ENCODE data around the gene JAML. TPM values are rescaled to one million over a fixed set of nuclear protein-coding genes. Genes with fewer than 3 reads are reported as not detected.

The JAML gene
- total and polyA plus RNA-seq, 2 of the 13 experiments (the other 11 are each of a cell fraction or from before 2014, with no cell fraction given), result 2.0 to 3.3 TPM

DNA sequence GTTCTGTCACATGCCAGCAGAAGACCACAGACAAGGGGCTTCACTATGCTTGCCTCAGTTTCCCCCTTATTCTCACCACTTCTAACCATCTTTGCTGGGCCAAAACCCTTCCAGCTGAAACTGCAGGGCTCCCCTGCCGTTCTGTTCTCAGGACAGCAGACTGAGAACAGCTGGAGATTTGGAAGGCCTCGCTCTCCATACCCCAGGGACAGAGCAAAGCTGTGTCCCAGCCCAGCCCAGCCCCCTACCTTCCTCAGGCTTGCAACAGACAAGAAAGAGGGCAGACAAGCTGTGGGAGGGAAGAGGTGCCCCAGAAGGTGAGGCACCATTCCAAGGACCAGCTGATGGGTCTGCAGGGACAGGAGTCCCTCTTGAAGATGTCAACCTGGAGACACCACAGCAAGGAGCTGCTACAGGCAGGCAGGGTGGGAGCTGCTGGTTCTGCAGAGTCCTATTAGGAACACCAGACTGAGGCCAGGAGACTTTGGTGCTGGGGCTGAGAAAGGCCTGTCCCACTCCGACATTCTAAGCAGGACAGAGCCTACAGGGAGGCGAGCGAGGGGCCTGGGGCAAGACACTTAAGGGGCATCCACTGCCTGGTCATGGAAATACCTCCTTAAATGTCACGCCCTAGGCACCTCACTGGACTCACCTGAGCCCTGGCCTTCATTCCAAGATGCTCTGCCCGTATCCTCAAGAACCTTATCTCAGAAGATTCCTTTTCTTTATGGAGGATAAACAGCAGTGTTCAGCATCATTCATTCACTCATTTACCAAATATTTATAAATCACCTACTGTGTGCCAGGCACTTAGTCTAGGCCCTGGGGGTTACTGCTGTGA, 55.3 kb downstream of the JAML start:
- DNase-seq (ENCODE audit: low spot score) (no peak), ATAC-seq (no peak), FAIRE-seq (no peak)
- H3K27ac ChIP-seq (ENCODE audit: extremely low read length, insufficient read depth, low read length), result no peak overlapping the region
- no peaks in the 10 kb centered on the region for H4K20me1 ChIP-seq (ENCODE audit: insufficient read depth, low read length)
- no peak for TF ChIP-seq CHD4 (IDR thresholded peaks at IDR 0.05; ENCODE audit: borderline replicate concordance, low read length)
- no peak for TF ChIP-seq SRSF9 (IDR thresholded peaks at IDR 0.05; ENCODE audit: borderline replicate concordance, insufficient read depth, low read depth, low read length, poor library complexity, severe bottlenecking)
- no peak for TF ChIP-seq NCOA5 (CRISPR knock-in tag; IDR thresholded peaks at IDR 0.05)
- TF ChIP-seq ZKSCAN1 (IDR thresholded peaks at IDR 0.05; ENCODE audit: low read length), result 0 out of 2 replicates have a peak, but pooled peaks have one; percentile 19
- TF ChIP-seq CHD2 (IDR thresholded peaks at IDR 0.05; ENCODE audit: low read depth, low read length), result no peak
- no peak for TF ChIP-seq ZSCAN5A (CRISPR knock-in tag; IDR thresholded peaks at IDR 0.05; ENCODE audit: borderline replicate concordance)
- no peaks in the 10 kb centered on the region for H3K79me2 ChIP-seq (ENCODE audit: insufficient read depth, low read length)
- no peaks in the 10 kb centered on the region for H3K9me3 ChIP-seq (ENCODE audit: low read length)
- H2AFZ ChIP-seq (ENCODE audit: low read length), result no peak overlapping the region
- H3K4me1 ChIP-seq (ENCODE audit: insufficient read depth, low read length), result peaks cover 14% of the 10 kb centered on the region
- no TSS peak for BruUV-seq (replicated peaks)
- no peak overlapping the region for H3K4me3 ChIP-seq (replicated peaks in 1 of 3; ENCODE audit: insufficient read depth in 1 of 3, low read depth in 2 of 3, low read length in 3 of 3)
- ChIA-PET POLR2A (no interaction called here), CTCF (ENCODE audit: low intra/inter-chr PET ratio, low total read pairs) (interaction anchor here (2.5 kb wide), 1 partner anchor 25 kb away, joined by 14 read pairs; no protein-coding TSS in a partner anchor)
- in situ Hi-C loops (cut with HindIII; ENCODE audit: extremely low pct_ligation_motif_present, low pct_unique_long_range_greater_than_20kb), result no loop called here
- H3K4me2 ChIP-seq (ENCODE audit: low read depth, low read length), result no peak overlapping the region
- WGBS (ENCODE audit: low lambda C conversion rate), result 10% methylated on average over 3 of the region's 7 CpGs
- no peaks in the 10 kb centered on the region for H3K36me3 ChIP-seq (replicated peaks in 1 of 2; ENCODE audit: control insufficient read depth in 1 of 2, insufficient read depth in 2 of 2, low read length in 2 of 2)
- H3K27me3 ChIP-seq (ENCODE audit: control insufficient read depth in 1 of 2, insufficient read depth in 2 of 2, low read length in 2 of 2), result peaks cover 7 to 71% of the 10 kb centered on the region in 2 experiments
- no peak overlapping the region for H3K9ac ChIP-seq (ENCODE audit: insufficient read depth, low read depth, low read length)
- intact Hi-C loops (cut with micrococcal nuclease; ENCODE audit: unreplicated experiment), result no loop called here
